Endothelial cell of umbilical vein (primary cell): ENCODE measurements around the gene SLC41A3. TPM values are rescaled to one million over a fixed set of nuclear protein-coding genes. Genes with fewer than 3 reads are reported as not detected.
"Not testable (repeated sequence)": the region's sequence is repeated elsewhere in the genome, so short reads cannot be mapped to it uniquely, and the experiment has no call there.

Source experiments
- BruUV-seq: library from RNA; stranded (reverse); fragments of 400-500 nt; replicated peaks from 2 replicates; lab custom pipeline; 2021; lab: Mats Ljungman, UMichigan
- CTCF ChIA-PET: fragments of 300-600, 350-600 bp; sonication (Branson Sonifier 250); formaldehyde crosslinking; loops from one replicate; lab custom pipeline; 2021; ENCODE audit warnings: antibody characterized with exemption, inconsistent platforms; lab: Charles Lee
- POLR2A ChIA-PET: fragments of 300-600, 350-600 bp; sonication (Branson Sonifier 250); formaldehyde crosslinking; loops from one replicate; lab custom pipeline; 2021; ENCODE audit warnings: antibody characterized with exemption, inconsistent platforms; lab: Charles Lee
- DNase-seq: peaks from one replicate; pipeline ENCODE4 v3.0.0-alpha.2; 2011; ENCODE audit warnings: low read depth, low spot score
- FAIRE-seq: peaks from 2 replicates; lab custom pipeline; 2011; peaks lifted over from hg19 to GRCh38; lab: Jason Lieb, UNC
- H2AFZ ChIP-seq: 2 replicates; pipeline ENCODE4 v1.6.0; 2012; ENCODE audit warnings: low read depth, low read length, control low read depth, inconsistent platforms
- H3K27ac ChIP-seq: 2 replicates; pipeline ENCODE4 v1.5.1; 2011; ENCODE audit warnings: low read depth, mild to moderate bottlenecking, control low read depth, low read length, moderate library complexity; ENCODE audit not compliant: insufficient read depth
- H3K27me3 ChIP-seq, 2 experiments: 2 replicates each; pipeline versions ENCODE4 v1.6.0 to v1.6.1; 2011; ENCODE audit warnings: low read length in 2 of 2, mixed read lengths in 1 of 2; ENCODE audit not compliant: control insufficient read depth in 2 of 2, insufficient read depth in 2 of 2
- H3K36me3 ChIP-seq, 2 experiments: 2 replicates in 1 of 2; 3 replicates in 1 of 2; pipeline ENCODE4 v1.5.1; 2011; ENCODE audit warnings: low read length in 2 of 2, mild to moderate bottlenecking in 1 of 2, moderate library complexity in 1 of 2; ENCODE audit not compliant: control insufficient read depth in 2 of 2, insufficient read depth in 2 of 2; ENCODE audit errors: extremely low read depth in 1 of 2
- H3K4me1 ChIP-seq: 3 replicates; pipeline ENCODE4 v1.5.1; 2011; ENCODE audit warnings: mild to moderate bottlenecking, low read length; ENCODE audit not compliant: control insufficient read depth, insufficient read depth; ENCODE audit errors: extremely low read depth
- H3K4me2 ChIP-seq: 2 replicates; pipeline ENCODE4 v1.6.1; 2011; ENCODE audit warnings: low read length, control low read depth, mixed read lengths; ENCODE audit not compliant: insufficient read depth
- H3K4me3 ChIP-seq, 3 experiments: fragments of 200-600 bp in 1 of 3; sonication (generic), shearing (Covaris generic) in 1 of 3; replicated peaks in 1 of 3; 2 replicates each; pipeline ENCODE4 v1.5.1; 2011 to 2016; ENCODE audit warnings: control low read depth in 3 of 3, low read length in 3 of 3, mild to moderate bottlenecking in 2 of 3, inconsistent platforms in 1 of 3, low read depth in 1 of 3, moderate library complexity in 1 of 3; ENCODE audit not compliant: insufficient read depth in 1 of 3
- H3K79me2 ChIP-seq: 2 replicates; pipeline ENCODE4 v1.6.0; 2012; ENCODE audit warnings: low read length, inconsistent platforms; ENCODE audit not compliant: control insufficient read depth, insufficient read depth
- H3K9ac ChIP-seq: replicated peaks from 2 replicates; pipeline ENCODE3; 2011; ENCODE audit warnings: low read length, control low read depth; ENCODE audit not compliant: insufficient read depth; ENCODE audit errors: extremely low read depth
- H3K9me1 ChIP-seq: replicated peaks from 3 replicates; pipeline ENCODE4 v1.6.0; 2011; ENCODE audit warnings: mild to moderate bottlenecking, low read length; ENCODE audit not compliant: control insufficient read depth, insufficient read depth; ENCODE audit errors: extremely low read depth
- H3K9me3 ChIP-seq: replicated peaks from 2 replicates; pipeline ENCODE4 v1.5.1; 2012; ENCODE audit warnings: low read length, inconsistent platforms; ENCODE audit not compliant: control insufficient read depth, insufficient read depth
- H4K20me1 ChIP-seq: replicated peaks from 2 replicates; pipeline ENCODE3; 2011; ENCODE audit warnings: mild to moderate bottlenecking, low read length; ENCODE audit not compliant: control insufficient read depth, insufficient read depth; ENCODE audit errors: extremely low read depth
- EZH2 ChIP-seq: IDR thresholded peaks from 2 replicates; pipeline ENCODE4 v1.6.1; 2012; ENCODE audit warnings: borderline replicate concordance, low read depth, mild to moderate bottlenecking, moderate library complexity, low read length, inconsistent platforms; ENCODE audit not compliant: severe bottlenecking
- GATA2 ChIP-seq: IDR thresholded peaks from 2 replicates; pipeline ENCODE4 v1.7.0; 2011; ENCODE audit warnings: low read depth, mild to moderate bottlenecking, moderate library complexity, mixed read lengths, low read length; ENCODE audit not compliant: insufficient read length, insufficient read depth
- MYC ChIP-seq: IDR thresholded peaks from one replicate; pipeline ENCODE4 v1.6.1; 2011; ENCODE audit warnings: mild to moderate bottlenecking, low read depth, low read length
- POLR2AphosphoS5 ChIP-seq: IDR thresholded peaks from 2 replicates; pipeline ENCODE4 v1.6.1; 2012; ENCODE audit warnings: low read depth, mild to moderate bottlenecking, control low read depth, low read length, moderate library complexity; ENCODE audit not compliant: insufficient read depth
- dilution Hi-C: fragments of 300-500 bp; cut with MboI; formaldehyde crosslinking; loops from one replicate; pipeline ENCODE4 v1.15.0; 2019; ENCODE audit warnings: low sequenced_read_pairs; ENCODE audit not compliant: extremely low pct_ligation_motif_present
- intact Hi-C: fragments of 100-400 bp; cut with micrococcal nuclease; formaldehyde crosslinking; loops from one replicate; pipeline ENCODE4 v1.10.0; 2022
- polyA plus RNA-seq, 4 experiments: library from polyadenylated mRNA; depleted of rRNA in 3 of 4; stranded (reverse) in 3 of 4; unstranded in 1 of 4; fragments of >200 nt; gene quantifications; 2 replicates each; pipeline versions ENCODE4 v1.2.1 to v1.2.3, GENCODE V29; 2011 to 2012; ENCODE audit warnings: missing spikeins in 1 of 4
- total RNA-seq: library from RNA; stranded (reverse); gene quantifications from 2 replicates; pipeline ENCODE4 v1.2.3, GENCODE V29; 2021
- TF ChIP-seq, protein P1 (sequence below), 2 donors: IDR thresholded peaks; 1 replicate in 1 of 2; 2 replicates in 1 of 2; pipeline ENCODE4 v1.5.1; 2011; ENCODE audit warnings: low read length in 2 of 2, mild to moderate bottlenecking in 2 of 2, moderate library complexity in 2 of 2, control low read depth in 1 of 2, inconsistent platforms in 1 of 2, low read depth in 1 of 2; ENCODE audit not compliant: insufficient read depth in 1 of 2; ENCODE audit errors: extremely low read depth in 1 of 2

SLC41A3 gene
- total and polyA plus RNA-seq, 2 donors (not counting 3 experiments of a cell fraction or from before 2014, with no cell fraction given) = 52.5 to 118 TPM

DNA sequence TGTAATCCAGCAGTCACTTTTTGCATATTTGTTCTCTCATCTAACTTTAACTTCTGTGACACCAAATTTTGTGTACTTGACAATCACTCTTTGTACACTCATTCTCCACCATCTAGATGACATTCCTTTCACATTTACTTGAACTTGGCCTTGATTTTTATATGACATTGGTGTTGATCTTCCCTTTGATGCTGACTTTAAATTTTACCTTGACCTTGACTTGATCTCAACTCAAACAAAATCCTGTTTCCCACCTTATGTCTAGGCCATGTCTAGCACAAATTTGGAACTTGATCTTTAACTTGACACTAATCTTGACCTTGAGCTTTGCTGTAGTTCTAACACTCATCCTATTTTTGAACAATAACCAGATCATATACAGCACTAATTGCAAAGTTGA is 81.7 kb downstream of the SLC41A3 start:
- Histone ChIP-seq H4K20me1 (no peaks in the 10 kb centered on the region), H3K79me2 (no peaks in the 10 kb centered on the region), H2AFZ (no peak overlapping the region), H3K9me3 (no peaks in the 10 kb centered on the region), H3K4me3 (no peak overlapping the region), H3K9ac (no peak overlapping the region), H3K36me3 (peaks cover 0 to 8% of the 10 kb centered on the region in 2 experiments), H3K4me1 (no peaks in the 10 kb centered on the region), H3K9me1 (no peaks in the 10 kb centered on the region), H3K4me2 (no peak overlapping the region), H3K27ac (no peak overlapping the region), H3K27me3 (no peaks in the 10 kb centered on the region)
- dilution Hi-C loops (no loop called here), intact Hi-C loops (no loop called here)
- DNase-seq = no peak
- POLR2A ChIA-PET = no interaction called here
- no peak for FAIRE-seq
- CTCF ChIA-PET = no interaction called here
- TF ChIP-seq EZH2 (no peak), MYC (no peak), GATA2 (no peak), POLR2AphosphoS5 (no peak)
- TF ChIP-seq, protein P1, sequence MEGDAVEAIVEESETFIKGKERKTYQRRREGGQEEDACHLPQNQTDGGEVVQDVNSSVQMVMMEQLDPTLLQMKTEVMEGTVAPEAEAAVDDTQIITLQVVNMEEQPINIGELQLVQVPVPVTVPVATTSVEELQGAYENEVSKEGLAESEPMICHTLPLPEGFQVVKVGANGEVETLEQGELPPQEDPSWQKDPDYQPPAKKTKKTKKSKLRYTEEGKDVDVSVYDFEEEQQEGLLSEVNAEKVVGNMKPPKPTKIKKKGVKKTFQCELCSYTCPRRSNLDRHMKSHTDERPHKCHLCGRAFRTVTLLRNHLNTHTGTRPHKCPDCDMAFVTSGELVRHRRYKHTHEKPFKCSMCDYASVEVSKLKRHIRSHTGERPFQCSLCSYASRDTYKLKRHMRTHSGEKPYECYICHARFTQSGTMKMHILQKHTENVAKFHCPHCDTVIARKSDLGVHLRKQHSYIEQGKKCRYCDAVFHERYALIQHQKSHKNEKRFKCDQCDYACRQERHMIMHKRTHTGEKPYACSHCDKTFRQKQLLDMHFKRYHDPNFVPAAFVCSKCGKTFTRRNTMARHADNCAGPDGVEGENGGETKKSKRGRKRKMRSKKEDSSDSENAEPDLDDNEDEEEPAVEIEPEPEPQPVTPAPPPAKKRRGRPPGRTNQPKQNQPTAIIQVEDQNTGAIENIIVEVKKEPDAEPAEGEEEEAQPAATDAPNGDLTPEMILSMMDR (IDR thresholded peaks at IDR 0.05; ENCODE audit: extremely low read depth in 1 of 2, insufficient read depth in 1 of 2, low read depth in 1 of 2, low read length in 2 of 2) = no peak
- BruUV-seq = no TSS peak

DNA sequence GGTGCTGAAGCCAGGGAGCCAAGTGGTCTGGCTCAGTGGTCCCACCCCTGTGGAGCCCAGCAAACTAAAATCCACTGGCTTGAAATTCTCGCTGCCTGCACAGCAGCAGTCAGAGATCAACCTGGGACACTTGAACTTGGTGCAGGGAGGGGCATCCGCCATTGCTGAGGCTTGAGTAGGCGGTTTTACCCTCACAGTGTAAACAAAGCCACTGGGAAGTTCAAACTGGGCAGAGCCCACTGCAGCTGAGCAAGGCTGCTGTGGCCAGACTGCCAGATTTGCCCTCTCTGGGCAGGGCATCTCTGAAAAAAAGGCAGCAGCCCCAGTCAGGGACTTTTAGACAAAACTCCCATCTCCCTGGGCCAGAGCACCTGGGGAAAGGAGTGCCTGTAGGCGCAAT is 87.2 kb downstream of the SLC41A3 start:
- H2AFZ ChIP-seq, H3K4me2 ChIP-seq, H3K9ac ChIP-seq, H3K27ac ChIP-seq, dilution Hi-C loops, H3K79me2 ChIP-seq, DNase-seq, H3K36me3 ChIP-seq, FAIRE-seq, H3K4me1 ChIP-seq, H3K4me3 ChIP-seq, BruUV-seq, H3K9me1 ChIP-seq, CTCF ChIA-PET, intact Hi-C loops, H4K20me1 ChIP-seq, H3K27me3 ChIP-seq, H3K9me3 ChIP-seq, POLR2A ChIA-PET: not testable (repeated sequence)
